ENCODE measurements around the gene SDCBP2.

The SDCBP2 gene

DNA sequence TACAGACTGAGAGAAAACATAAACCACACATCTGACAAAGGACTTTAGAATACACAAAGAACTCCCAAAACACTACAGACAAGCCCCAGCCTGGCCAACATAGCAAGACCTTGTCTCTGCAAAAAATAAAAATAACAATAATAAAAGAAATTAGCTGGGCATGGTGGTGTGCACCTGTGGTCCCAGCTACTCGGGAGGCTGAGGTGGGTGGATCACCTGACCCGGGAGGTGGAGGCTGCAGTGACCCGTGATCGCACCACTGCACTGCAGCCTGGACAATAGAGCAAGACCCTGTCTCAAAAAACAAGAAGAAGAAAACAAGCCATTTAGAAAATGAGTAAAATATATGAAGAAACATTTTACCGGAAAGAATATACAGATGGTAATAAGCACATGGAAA is 13.1 kb downstream of the SDCBP2 start:
- in situ Hi-C loops (cut with MboI; ENCODE audit: low sequenced_read_pairs): no loop called here

DNA sequence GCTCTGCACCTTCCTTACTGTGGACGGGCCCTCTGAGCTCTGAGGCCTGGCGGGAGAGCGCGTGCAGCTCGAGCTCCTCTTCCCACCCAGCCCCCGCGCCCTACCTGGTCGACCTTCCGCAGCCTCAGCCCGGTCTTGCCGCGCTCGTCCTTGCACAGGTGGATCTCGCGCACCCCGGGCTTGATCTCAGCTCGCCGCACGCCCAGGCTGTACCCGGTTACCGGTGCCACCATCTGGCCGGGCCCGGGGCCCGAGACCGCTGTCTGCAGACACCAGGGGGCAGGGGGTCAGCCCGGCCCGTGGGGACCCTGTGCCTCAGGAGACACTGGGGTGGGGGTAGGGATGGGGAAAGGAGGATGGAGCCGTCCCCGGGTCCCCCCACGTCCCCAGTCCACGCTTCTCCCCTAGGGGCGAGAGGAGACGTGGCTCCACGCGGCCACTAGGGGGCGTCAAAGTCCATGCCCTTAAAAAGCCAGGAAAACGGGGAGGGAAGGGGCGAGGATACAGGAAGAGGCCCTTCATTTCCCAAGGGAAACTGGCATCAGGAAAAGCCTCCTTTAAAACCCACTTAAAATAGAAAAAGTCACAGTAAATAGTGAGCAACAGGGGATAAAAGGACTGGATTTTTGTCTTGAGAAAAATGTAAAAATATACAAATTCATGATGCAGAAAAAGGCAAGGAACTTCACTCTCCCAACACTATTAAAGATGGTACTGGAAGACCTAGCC is 15.5 kb downstream of the SDCBP2 start:
- in situ Hi-C loops (cut with MboI; ENCODE audit: low sequenced_read_pairs): no loop called here

DNA sequence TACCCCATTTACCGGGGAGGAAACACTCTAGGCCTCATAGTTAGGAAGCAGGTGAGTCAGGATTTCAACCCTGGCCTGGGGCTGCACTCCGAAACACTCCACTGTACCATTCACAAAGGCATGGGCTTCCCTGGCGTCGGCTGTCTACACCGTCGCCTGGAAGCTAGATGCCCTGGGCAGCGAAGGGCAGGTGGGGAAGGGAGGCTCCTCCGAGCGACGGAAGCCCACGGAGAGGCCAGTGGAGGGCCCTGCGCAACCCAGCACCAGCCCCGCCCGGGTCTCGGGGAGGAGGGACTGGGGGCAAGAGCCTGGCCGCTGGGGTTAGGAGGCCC is 16.1 kb downstream of the SDCBP2 start:
- in situ Hi-C loops (cut with MboI; ENCODE audit: low sequenced_read_pairs): no loop called here

DNA sequence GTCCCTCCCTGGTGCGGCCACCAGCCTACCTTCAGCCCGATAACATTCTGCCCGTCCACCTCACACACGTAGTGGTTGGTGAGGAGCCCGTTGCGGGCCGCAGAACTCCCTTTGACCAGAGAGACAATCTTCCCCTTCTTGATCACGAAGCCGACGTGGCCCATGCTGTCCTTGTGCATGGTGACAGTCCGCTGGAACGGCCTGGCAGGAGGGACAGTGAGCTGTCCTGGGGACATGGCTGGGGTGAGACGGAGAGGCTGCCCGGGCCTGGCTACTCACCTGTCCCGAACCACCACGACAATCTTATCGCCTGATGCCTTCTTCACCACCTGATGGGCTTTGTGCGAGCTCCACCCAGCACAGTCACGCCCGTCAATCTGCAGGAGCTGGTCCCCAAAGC is 16.6 kb downstream of the SDCBP2 start:
- in situ Hi-C loops (cut with MboI; ENCODE audit: low sequenced_read_pairs): no loop called here

DNA sequence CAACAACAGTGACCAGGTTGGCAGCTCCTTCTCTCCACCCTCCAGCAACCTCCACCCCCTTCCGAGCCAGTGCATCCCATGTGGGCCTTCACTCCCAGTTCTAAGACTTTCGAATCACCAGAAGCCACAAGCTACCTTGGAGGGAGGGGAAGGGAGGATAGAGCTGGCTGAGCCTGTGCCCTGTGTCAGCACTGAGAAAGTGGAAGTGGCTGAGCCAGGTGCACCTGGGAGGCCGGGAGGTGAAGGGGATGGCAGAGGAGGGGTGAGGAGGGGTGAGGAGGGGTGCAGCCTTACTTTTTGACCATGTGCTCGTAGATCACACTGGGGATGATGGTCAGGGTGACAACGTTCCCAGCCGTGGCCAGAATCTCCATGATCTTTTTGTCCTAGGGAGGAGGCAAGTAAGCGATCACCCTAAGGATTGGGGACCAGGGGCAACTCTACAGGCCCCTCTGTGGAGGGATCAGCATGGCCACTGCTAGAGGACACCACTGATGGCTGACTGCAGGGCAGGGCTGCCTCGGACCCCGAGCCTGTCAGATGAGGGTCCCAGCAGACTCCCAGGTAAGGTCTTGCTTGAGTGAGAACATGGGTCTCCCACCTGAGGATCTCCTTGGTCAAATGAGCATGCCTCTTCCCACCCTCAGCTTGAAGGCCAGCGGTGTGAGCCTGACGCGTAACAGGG is 18.3 kb downstream of the SDCBP2 start:
- in situ Hi-C loops (cut with MboI; ENCODE audit: low sequenced_read_pairs): no loop called here

DNA sequence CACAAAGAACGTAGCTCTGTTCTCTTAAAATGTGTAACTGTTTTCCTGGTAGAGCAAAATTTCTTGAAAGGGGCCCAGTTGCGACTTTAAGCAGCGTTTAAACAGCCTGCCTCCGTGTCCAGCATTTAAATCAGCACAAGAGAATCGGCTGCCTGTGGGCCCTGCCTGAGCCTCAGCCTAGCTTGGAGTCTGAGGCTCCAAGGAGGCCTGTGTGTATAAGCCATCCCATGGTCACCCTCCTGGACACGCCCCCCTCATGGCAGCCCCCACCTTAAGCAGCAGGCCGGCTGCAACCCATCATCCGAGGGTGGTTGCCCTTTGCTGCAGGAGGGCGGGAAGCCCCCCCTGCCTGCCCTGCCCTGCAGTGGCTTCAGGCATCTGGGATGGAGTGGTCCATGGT is 18.9 kb downstream of the SDCBP2 start:
- in situ Hi-C loops (cut with MboI; ENCODE audit: low sequenced_read_pairs): no loop called here

DNA sequence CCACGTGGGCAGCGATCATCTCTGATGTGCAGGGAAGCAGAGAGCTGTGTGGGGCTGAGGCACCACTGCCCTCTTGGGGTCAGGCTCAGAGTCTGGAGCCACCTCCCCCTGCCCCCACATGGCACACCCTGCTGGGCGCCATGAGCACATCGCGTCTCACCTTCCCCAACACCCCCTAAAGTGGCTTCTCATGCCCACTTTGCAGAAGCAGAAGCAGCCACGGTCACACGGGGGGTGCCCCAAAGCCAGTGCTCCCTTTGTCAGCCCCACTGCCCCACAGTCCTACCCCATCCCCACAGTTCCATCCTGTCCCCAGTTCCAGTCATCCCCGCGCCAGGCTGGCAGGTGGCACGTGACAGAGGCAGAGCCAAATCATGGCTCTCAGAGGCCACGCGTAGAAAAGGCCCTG is 19.5 kb downstream of the SDCBP2 start:
- in situ Hi-C loops (cut with MboI; ENCODE audit: low sequenced_read_pairs): no loop called here

DNA sequence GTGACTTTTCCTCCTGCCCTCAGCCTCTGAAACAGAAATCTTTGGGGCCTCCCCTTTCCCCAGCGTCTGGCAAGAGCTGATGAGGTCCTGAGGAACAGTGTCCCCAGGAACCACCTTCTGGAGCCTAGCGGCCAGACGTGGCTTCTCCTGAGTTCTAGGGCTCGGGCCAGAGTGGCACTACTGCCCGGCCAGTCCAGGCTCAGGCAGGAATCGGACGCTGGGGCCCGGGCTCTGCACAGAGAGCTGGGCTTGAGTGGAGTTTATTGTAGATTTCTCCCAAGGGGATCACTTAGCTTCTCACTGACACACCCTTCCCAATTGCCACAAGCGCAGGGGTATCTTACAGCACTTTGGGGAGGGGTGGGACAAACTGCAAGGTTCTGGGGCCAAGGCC is 20.2 kb downstream of the SDCBP2 start:
- in situ Hi-C loops (cut with MboI; ENCODE audit: low sequenced_read_pairs): no loop called here

DNA sequence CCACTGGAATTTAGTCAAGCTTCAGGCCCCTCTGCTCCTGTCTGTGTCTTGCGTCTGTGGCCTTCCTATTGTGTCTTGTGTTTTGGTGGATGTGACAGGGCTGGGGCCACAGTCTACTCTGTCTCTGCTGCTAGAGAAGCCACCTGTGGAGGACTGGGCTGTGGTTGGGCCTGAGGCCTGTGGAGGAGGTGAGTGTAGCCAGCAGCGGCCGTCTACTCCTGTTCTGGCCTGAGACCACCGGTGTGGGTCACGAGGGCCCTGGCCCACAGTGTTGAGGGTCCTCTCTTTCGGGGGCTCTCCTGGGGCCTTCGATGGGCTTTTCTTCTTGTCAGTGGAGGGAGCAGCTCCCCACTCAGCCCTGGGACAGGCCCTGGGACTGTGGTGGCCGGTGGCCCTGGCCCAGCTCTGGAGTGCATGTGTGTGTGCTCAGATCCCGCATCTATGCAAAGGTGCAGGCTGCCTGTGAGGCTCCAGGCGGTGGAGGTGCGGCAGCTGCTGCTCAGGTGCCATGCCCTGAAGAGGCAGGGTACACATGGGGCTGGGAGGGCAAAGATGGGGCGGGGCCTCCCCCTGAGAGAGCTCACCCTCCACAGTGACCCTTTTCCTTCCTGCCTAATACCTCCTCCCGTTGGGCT is 20.8 kb downstream of the SDCBP2 start:
- in situ Hi-C loops (cut with MboI; ENCODE audit: low sequenced_read_pairs): no loop called here

DNA sequence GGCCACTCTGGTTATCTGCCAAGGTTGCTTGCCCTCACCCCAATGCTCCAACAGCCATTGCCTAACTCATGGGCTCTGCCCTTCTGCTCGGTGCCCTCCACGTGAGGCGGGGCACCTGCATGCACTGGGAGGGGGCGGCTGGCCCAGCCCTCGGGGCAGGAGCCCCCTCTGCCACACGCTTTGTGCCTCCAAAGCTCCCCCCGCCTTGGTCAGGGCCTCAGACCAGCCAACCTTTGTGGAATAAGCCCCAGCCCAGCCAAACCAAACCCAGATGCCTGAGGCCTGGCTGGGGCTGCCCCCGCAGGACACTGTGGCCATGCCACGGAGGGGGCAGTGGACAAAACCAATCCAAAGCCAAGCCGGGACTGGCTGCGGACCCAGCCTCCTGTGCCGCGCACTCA is 21.4 kb downstream of the SDCBP2 start:
- in situ Hi-C loops (cut with MboI; ENCODE audit: low sequenced_read_pairs): no loop called here

DNA sequence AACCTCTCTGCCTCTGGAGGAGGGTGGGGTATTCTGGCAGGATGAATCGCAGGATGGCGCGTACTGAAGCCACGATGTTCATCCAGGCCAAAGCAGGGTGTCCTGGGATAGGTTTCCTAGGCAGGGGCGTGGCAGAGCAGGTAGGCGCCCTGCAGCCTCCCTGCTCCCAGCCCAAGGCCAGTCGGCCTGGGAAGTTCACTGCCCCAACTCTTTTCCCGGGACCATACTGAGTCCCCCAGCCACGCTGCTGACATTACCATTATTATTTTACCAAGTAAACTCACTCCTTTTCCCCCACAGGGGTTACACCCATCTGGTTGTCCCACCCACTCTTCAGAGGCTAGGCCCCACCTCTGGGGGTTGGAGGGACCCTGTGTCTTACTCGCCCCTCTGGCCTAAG is 21.8 kb downstream of the SDCBP2 start:
- in situ Hi-C loops (cut with MboI; ENCODE audit: low sequenced_read_pairs): no loop called here

DNA sequence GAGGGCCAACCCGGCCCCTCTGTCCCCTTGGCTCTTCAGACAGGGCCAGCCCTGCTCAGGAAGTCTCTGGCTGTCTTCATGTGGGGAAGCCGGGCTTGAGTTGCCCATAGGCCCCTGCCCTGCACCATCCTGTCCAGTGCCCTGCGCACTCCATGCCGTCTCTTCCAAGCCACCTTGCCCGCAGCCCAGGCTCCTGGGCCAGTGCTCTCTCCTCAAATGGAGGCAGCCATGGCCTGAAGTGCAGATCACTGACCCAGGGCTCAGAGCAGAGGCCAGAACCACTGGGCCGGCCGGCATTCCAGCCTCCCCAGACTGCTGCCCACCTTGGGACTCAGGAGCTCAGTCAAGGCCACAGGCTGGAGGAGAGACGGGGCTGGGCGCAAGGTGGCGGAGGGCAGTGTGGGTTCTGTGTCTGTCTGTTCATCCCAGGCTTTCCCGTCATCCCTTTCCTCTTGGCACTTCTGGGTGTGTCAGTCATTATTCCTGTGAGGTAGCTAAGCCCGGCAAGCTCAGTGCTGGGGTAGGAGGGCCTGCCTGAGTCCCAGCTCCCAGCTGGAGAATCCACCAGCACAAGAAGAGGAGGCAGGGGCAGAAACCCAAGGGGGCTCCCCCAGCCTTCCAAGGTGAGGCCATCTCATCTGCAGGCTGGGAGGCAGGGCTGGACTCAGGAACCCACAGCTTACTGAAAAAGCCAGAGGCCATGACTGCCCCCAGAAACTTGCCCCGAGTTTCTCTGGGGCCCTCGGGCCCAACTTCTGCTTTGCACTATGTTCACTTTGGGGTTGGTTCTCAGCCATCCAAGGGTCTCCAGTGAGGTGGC is 22.4 kb downstream of the SDCBP2 start:
- in situ Hi-C loops (cut with MboI; ENCODE audit: low sequenced_read_pairs): no loop called here

DNA sequence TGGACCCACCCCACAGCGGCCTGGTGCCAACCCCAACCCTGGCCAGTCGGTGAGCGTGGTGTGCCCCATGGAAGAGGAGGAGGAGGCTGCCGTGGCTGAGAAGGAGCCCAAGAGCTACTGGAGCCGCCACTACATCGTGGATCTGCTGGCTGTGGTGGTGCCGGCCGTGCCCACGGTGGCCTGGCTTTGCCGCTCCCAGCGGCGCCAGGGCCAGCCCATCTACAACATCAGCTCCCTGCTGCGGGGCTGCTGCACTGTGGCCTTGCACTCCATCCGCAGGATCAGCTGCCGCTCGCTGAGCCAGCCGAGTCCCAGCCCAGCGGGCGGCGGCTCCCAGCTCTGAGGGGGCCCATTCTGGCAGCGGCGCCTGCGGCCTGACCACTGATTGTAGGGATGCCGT is 23.2 kb downstream of the SDCBP2 start:
- in situ Hi-C loops (cut with MboI; ENCODE audit: low sequenced_read_pairs): no loop called here

DNA sequence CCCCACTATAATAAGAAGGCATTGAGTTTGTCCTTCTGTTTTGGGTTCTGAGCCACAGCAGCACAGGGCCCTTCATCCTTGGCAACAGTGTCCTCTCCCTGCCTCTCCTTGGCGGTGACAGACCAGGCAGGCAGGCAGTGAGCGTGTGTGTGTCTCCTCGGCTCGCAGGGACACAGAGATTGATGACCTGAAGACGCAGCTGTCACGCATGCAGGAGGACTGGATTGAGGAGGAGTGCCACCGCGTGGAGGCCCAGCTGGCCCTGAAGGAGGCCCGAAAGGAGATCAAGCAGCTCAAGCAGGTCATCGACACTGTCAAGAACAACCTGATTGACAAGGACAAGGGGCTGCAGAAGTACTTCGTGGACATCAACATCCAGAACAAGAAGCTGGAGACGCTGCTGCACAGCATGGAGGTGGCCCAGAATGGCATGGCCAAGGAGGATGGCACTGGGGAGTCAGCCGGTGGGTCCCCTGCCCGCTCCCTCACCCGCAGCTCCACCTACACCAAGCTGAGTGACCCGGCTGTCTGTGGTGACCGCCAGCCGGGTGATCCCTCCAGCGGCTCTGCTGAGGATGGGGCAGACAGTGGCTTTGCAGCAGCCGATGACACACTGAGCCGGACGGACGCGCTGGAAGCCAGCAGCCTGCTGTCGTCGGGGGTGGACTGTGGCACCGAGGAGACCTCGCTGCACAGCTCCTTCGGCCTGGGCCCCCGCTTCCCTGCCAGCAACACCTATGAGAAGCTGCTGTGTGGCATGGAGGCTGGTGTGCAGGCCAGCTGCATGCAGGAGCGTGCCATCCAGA is 24.0 kb downstream of the SDCBP2 start:
- in situ Hi-C loops (cut with MboI; ENCODE audit: low sequenced_read_pairs): no loop called here

DNA sequence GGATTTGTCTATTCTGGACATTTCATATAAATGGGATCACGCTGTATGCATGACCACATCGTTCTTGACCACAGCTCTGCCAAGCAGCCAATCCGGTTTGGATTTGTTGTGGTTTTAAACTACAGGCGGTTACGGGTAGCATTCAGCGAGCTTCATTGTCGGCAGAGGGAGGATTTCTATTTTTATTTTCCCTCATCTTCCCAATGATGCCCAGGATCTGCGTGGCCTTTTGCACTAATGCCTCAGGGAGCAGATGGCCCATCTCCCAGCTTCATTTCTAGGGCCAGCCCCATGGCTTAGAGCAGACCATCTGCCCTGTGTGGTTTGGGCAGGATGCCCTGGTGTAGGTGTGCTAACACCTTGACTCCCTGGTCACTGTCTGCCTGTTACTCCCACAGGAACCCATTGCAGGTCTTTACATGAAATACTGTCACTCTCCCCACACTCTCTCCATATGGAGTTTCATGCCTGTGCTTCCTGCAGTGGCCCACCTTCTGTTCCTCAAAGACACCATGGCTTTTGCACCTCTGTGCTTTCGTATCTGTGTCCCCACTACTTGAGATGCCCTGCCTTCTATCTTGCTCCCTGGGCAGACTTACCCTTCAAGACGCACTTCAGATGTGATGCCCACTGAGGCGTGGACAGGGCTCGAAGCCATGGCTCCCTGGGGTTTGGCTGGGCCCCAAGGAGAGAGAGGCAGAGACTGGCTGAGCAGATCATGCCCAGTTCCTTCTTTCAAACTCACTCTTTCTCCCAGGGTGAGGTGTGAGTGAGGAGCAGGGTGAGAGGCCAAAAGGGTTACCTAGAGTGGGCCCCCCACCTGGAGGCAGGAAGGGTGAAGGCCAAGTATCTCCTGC is 26.0 kb downstream of the SDCBP2 start:
- in situ Hi-C loops (cut with MboI; ENCODE audit: low sequenced_read_pairs): no loop called here

DNA sequence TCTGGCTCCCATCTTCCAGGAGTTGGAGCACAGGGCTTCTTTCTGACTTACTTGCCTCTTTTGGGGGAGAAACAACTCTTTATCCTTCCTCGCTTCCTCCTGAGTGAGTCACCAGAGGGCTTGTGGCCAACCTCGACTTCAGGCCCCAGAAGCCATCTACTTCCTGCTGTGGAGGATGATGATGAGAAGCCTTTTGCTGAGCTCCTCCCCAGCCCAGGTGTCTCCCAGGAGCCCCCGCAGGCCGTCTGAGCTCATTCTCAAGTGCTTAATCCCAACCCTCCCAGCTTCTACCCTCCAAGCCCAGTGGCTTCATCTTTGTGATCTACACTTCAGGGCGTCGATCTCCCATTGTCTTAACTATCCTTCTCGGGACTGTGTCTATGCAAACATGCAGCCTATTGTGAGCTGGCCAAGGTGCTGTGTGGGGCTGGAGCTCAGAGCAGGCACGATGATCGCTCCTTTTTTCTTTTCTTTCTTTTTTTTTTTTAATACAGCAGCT is 27.9 kb downstream of the SDCBP2 start:
- in situ Hi-C loops (cut with MboI; ENCODE audit: low sequenced_read_pairs): no loop called here

DNA sequence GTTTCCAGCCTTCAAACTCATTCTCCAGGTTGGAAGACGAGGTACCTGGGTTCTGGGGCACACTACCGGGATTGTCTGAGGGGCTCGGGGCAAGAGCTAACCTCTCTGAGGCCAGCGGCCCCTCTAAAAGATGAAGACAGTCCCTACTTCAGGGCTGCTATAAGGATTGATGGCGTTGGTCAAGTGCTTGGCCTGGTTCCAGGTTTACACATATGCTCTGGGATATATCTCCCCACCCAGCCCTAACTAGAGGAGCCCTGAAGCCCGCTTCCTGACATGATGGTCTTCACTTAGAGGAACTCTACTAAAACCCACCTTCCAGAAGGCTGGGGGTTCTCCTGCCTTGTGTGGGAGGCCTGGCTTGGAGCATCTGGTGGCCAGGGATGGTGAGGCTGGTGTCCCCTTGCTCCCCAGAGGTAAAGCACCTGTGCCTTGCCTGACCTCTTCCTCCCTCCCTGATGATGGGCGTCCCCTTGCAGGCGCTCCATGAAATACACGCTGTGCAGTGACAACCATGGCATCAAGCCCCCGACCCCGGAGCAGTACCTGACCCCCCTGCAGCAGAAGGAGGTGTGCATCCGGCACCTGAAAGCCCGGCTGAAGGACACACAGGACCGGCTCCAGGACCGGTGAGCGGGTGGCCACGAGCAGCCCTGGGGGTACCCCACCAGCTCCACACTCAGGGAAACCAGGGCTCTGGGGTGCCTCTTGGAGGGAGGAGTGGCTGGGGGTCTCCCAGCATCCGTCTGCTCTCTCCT is 28.7 kb downstream of the SDCBP2 start:
- in situ Hi-C loops (cut with MboI; ENCODE audit: low sequenced_read_pairs): no loop called here

DNA sequence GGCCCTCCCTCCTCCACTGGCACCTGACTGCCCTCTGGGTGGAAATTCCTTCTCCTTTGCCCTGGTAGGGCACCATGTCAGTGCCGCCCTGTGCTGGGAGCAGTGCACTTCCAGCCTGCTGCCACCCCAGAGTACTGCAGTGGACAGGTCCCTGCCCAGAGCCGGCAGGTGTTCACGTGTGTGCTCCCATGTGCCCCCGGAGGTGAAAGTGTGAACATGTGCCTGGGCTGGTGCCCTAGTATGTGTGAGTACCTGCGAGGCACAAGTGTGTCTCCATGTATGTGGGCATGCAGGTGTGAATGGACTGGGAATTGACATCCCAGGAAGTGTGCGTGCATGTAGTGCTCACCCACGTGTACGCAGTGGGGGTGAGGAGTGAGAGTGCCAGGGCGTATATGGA is 29.4 kb downstream of the SDCBP2 start:
- in situ Hi-C loops (cut with MboI; ENCODE audit: low sequenced_read_pairs): no loop called here
